CD8-positive, alpha-beta memory T cell (primary cell): ENCODE measurements around the gene TLR9. TPM values are rescaled to one million over a fixed set of nuclear protein-coding genes. Genes with fewer than 3 reads are reported as not detected.
A peak's percentile ranks its signal among the peaks of the same experiment; 100 is the strongest.

Experiments used
- CTCF ChIA-PET: fragments of 350-600 bp; sonication (Branson Sonifier 250); formaldehyde crosslinking; loops from one replicate; lab custom pipeline; 2021; ENCODE audit warnings: antibody characterized with exemption; lab: Charles Lee
- POLR2A ChIA-PET: fragments of 350-600 bp; sonication (Branson Sonifier 250); formaldehyde crosslinking; loops from one replicate; lab custom pipeline; 2021; ENCODE audit warnings: antibody characterized with exemption; lab: Charles Lee
- DNase-seq, 5 donors: peaks; one replicate each; pipeline versions ENCODE4 v3.0.0 to v3.0.0-alpha.2; 2020 to 2022; ENCODE audit warnings: mixed read lengths in 1 of 5
- H3K27ac ChIP-seq: one replicate; pipeline ENCODE4 v1.7.0; 2013; ENCODE audit warnings: low read depth, mild to moderate bottlenecking, low read length, moderate library complexity
- H3K27me3 ChIP-seq: 2 replicates; pipeline ENCODE4 v1.7.0; 2013; ENCODE audit warnings: low read length, mild to moderate bottlenecking; ENCODE audit not compliant: insufficient read depth, poor library complexity, severe bottlenecking
- H3K36me3 ChIP-seq: 2 replicates; pipeline ENCODE4 v1.7.0; 2013; ENCODE audit warnings: mild to moderate bottlenecking, low read length, moderate library complexity; ENCODE audit not compliant: insufficient read depth
- H3K4me1 ChIP-seq: 2 replicates; pipeline ENCODE4 v1.7.0; 2013; ENCODE audit warnings: mild to moderate bottlenecking, low read length, moderate library complexity; ENCODE audit not compliant: insufficient read depth
- H3K4me3 ChIP-seq: 2 replicates; pipeline ENCODE4 v1.7.0; 2013; ENCODE audit warnings: mild to moderate bottlenecking, low read length
- H3K9me3 ChIP-seq: 2 replicates; pipeline ENCODE4 v1.7.0; 2013; ENCODE audit warnings: mild to moderate bottlenecking, low read length
- H3K27ac Mint-ChIP-seq, 8 donors: one replicate each; pipeline ENCODE4 v1.8.0; 2020 to 2021; ENCODE audit warnings: mixed read lengths in 8 of 8, mild to moderate bottlenecking in 6 of 8, inconsistent platforms in 3 of 8, moderate library complexity in 3 of 8
- H3K27me3 Mint-ChIP-seq, 2 donors: one replicate each; pipeline ENCODE4 v1.8.0; 2020 to 2021; ENCODE audit warnings: mixed read lengths in 2 of 2, mild to moderate bottlenecking in 1 of 2, moderate library complexity in 1 of 2
- H3K36me3 Mint-ChIP-seq, 3 donors: one replicate each; pipeline ENCODE4 v1.8.0; 2020 to 2021; ENCODE audit warnings: mixed read lengths in 3 of 3, inconsistent platforms in 1 of 3, mild to moderate bottlenecking in 1 of 3
- H3K4me1 Mint-ChIP-seq, 3 donors: one replicate each; pipeline ENCODE4 v1.8.0; 2020 to 2021; ENCODE audit warnings: mixed read lengths in 3 of 3, inconsistent platforms in 1 of 3, mild to moderate bottlenecking in 1 of 3
- H3K4me3 Mint-ChIP-seq, 7 donors: one replicate each; pipeline ENCODE4 v1.8.0; 2020 to 2021; ENCODE audit warnings: mixed read lengths in 7 of 7, mild to moderate bottlenecking in 6 of 7, moderate library complexity in 4 of 7, inconsistent platforms in 2 of 7
- H3K9me3 Mint-ChIP-seq, 5 donors: one replicate each; pipeline ENCODE4 v1.8.0; 2020 to 2022; ENCODE audit warnings: mixed read lengths in 5 of 5, mild to moderate bottlenecking in 3 of 5, moderate library complexity in 2 of 5, inconsistent platforms in 1 of 5
- polyA plus RNA-seq: library from polyadenylated mRNA; unstranded; fragments of 300-500 nt; fragmentation: Illumina TruSeq; gene quantifications from one replicate; pipeline ENCODE4 v1.2.3, GENCODE V29; 2021
- total RNA-seq, 2 experiments: library from RNA; stranded (reverse); gene quantifications; one replicate each; pipeline ENCODE4 v1.2.3, GENCODE V29; 2021

The TLR9 gene
- total and polyA plus RNA-seq, 3 experiments from 2014 or later: 0.16 to 0.22 (median 0.16) TPM

DNA sequence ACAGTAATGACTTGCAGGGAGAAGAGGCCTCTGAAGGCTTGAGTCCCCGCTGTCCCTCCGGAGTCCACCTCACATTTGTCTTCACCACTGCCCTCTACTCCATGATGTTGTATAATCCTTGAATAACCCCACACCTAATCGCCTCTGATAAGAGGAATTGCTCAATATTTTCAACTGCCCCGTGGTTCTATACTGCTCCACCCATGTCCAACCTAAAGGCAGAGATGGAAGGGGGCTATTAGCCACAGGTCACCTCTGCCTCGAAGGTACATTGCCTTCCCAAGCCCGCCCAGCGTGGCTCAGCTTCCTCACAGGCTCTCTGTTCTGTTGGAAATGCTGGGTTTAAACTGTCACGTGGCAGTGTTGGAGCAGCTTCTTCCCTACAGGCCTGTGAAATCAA is 12.4 kb downstream of the TLR9 start:
- H3K27ac Mint-ChIP-seq: peak overlapping the region in 2 of 8 donors; percentile 49 to 67
- POLR2A ChIA-PET: no interaction called here
- no peaks in the 10 kb centered on the region for H3K27me3 Mint-ChIP-seq

DNA sequence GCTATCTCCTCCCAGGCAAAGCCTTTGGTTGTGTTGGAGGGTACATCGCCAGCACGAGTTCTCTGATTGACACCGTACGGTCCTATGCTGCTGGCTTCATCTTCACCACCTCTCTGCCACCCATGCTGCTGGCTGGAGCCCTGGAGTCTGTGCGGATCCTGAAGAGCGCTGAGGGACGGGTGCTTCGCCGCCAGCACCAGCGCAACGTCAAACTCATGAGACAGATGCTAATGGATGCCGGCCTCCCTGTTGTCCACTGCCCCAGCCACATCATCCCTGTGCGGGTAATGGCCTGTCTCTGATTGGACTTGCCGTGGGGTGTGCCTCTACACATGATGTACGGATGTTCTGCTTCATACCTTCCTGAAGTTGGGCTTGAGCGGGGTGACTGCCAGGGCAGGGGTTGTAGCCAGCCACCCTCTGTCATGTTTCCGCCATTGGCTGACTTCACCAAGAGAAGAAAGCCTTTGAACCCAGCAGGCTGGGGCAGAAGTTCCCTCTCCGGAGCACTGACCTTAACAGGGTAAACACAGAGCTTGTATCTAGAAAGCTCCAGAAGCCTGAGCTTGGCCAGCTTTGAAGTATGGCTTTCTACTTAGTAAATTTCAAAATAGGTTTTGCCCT is 14.1 kb downstream of the TLR9 start:
- H3K36me3 Mint-ChIP-seq: peaks cover 18 to 91% (median 36%) of the 10 kb centered on the region in 3 donors
- no peaks in the 10 kb centered on the region for H3K27me3 ChIP-seq
- H3K27ac Mint-ChIP-seq: peak overlapping the region in 2 of 8 donors; percentile 23 to 80
- no peak overlapping the region for H3K4me3 Mint-ChIP-seq
- POLR2A ChIA-PET: no interaction called here
- H3K27ac ChIP-seq: no peak overlapping the region
- H3K4me1 ChIP-seq: peaks cover 2% of the 10 kb centered on the region
- DNase-seq: no peak
- H3K9me3 Mint-ChIP-seq: no peaks in the 10 kb centered on the region
- H3K9me3 ChIP-seq: no peaks in the 10 kb centered on the region
- H3K4me1 Mint-ChIP-seq: peaks cover 10 to 17% (median 15%) of the 10 kb centered on the region in 3 donors
- H3K27me3 Mint-ChIP-seq: no peaks in the 10 kb centered on the region
- no peak overlapping the region for H3K4me3 ChIP-seq
- CTCF ChIA-PET: interaction anchor here (1.7 to 4.4 kb wide), 2 partner anchors 9 to 20 kb away, joined by 9 to 25 read pairs; no protein-coding TSS in a partner anchor
- peaks cover 65% of the 10 kb centered on the region for H3K36me3 ChIP-seq

More for the DNA sequence above, 12.4 kb downstream of the TLR9 start:
- no peak overlapping the region for H3K4me3 ChIP-seq
- no peak for DNase-seq
- no peaks in the 10 kb centered on the region for H3K9me3 ChIP-seq
- no peaks in the 10 kb centered on the region for H3K27me3 ChIP-seq
- H3K36me3 ChIP-seq: peaks cover 53% of the 10 kb centered on the region
- H3K4me1 ChIP-seq: peaks cover 19% of the 10 kb centered on the region
- Mint-ChIP-seq H3K36me3 (peaks cover 18 to 81% (median 31%) of the 10 kb centered on the region in 3 donors), H3K4me3 (no peak overlapping the region), H3K9me3 (no peaks in the 10 kb centered on the region), H3K4me1 (peaks cover 26 to 31% (median 29%) of the 10 kb centered on the region in 3 donors)
- no peak overlapping the region for H3K27ac ChIP-seq
- CTCF ChIA-PET: interaction anchor here (1.7 to 4.4 kb wide), 2 partner anchors 7 to 19 kb away, joined by 9 to 25 read pairs; no protein-coding TSS in a partner anchor

DNA sequence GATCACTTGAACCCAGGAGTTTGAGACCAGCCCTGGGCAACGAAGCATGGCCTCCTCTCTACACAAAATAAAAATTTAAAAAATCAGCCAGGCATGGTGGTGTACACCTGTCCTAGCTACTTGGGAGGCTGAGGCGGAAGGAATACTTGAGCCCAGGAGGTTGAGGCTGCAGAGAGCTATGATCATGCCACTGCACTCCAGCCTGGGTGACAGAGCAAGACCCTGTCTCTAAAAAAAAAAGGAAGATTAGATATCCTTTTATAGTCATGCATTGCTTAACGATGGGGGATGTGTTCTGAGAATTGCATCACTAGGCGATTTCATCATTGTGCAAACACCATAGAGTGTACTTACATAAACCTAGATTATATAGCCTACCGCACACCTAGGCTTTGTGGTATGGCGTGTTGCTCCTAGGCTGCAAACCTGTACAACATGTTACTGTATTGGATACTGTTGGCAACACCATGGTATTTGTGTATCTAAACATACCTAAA is 14.8 kb downstream of the TLR9 start:
- POLR2A ChIA-PET: no interaction called here

DNA sequence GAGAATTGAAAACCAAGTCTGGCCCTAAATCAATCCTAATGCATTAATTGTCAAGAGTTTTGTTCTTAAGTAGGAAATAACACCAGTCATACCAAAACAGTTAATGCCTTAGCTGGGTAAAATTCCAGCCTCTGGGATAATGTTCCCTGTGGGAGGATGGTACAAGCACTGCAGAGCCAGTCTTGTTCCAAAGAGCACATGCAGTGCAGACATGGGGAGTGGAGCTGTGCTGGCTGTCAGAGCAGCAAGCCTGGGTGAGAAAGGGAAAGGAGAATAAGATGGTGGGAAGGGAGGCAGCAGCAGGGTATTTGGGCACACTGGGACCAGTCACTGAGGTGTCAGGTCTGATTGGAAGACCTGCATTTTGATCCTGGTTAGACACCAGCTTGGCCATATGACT is 15.4 kb downstream of the TLR9 start:
- Mint-ChIP-seq H3K27me3 (no peaks in the 10 kb centered on the region), H3K4me3 (no peak overlapping the region), H3K36me3 (peaks cover 19 to 96% (median 39%) of the 10 kb centered on the region in 3 donors), H3K4me1 (peaks cover 2 to 8% (median 7%) of the 10 kb centered on the region in 3 donors), H3K27ac (peak overlapping the region in 3 of 8 donors; percentile 17 to 85 (median 32)), H3K9me3 (no peaks in the 10 kb centered on the region)
- no peaks in the 10 kb centered on the region for H3K27me3 ChIP-seq
- H3K9me3 ChIP-seq: no peaks in the 10 kb centered on the region
- H3K36me3 ChIP-seq: peaks cover 78% of the 10 kb centered on the region
- H3K27ac ChIP-seq: no peak overlapping the region
- H3K4me3 ChIP-seq: no peak overlapping the region
- H3K4me1 ChIP-seq: no peaks in the 10 kb centered on the region
- DNase-seq: no peak
- CTCF ChIA-PET: interaction anchor here (0.6 to 4.4 kb wide), 5 partner anchors 10 to 187 kb away, joined by 3 to 25 read pairs (median 3); no protein-coding TSS in a partner anchor
- POLR2A ChIA-PET: no interaction called here

More for the DNA sequence above, 14.8 kb downstream of the TLR9 start:
- DNase-seq: no peak
- Mint-ChIP-seq H3K27me3 (no peaks in the 10 kb centered on the region), H3K4me1 (peaks cover 6 to 13% (median 12%) of the 10 kb centered on the region in 3 donors), H3K9me3 (no peaks in the 10 kb centered on the region), H3K4me3 (no peak overlapping the region), H3K27ac (peak overlapping the region in 1 of 8 donors; percentile 23), H3K36me3 (peaks cover 21 to 96% (median 41%) of the 10 kb centered on the region in 3 donors)
- CTCF ChIA-PET: interaction anchor here (0.6 to 4.4 kb wide), 5 partner anchors 10 to 188 kb away, joined by 3 to 25 read pairs (median 3); no protein-coding TSS in a partner anchor
- Histone ChIP-seq H3K9me3 (no peaks in the 10 kb centered on the region), H3K4me3 (no peak overlapping the region), H3K36me3 (peaks cover 72% of the 10 kb centered on the region), H3K27ac (no peak overlapping the region), H3K4me1 (no peaks in the 10 kb centered on the region), H3K27me3 (no peaks in the 10 kb centered on the region)

- no peak overlapping the region for H3K27ac Mint-ChIP-seq
- Histone ChIP-seq H3K4me3 (no peak overlapping the region), H3K36me3 (peaks cover 90% of the 10 kb centered on the region), H3K4me1 (no peaks in the 10 kb centered on the region), H3K27me3 (no peaks in the 10 kb centered on the region), H3K27ac (no peak overlapping the region), H3K9me3 (no peaks in the 10 kb centered on the region)
- H3K27me3 Mint-ChIP-seq: no peaks in the 10 kb centered on the region
- no peaks in the 10 kb centered on the region for H3K9me3 Mint-ChIP-seq
- POLR2A ChIA-PET: interaction anchor here (1.2 kb wide), 1 partner anchor 8 kb away, joined by 3 read pairs; no protein-coding TSS in a partner anchor
- peaks cover 0 to 8% (median 2%) of the 10 kb centered on the region in 3 donors for H3K4me1 Mint-ChIP-seq
- no peak for DNase-seq
- CTCF ChIA-PET: interaction anchor here (0.9 to 4.4 kb wide), 3 partner anchors 12 to 23 kb away, joined by 3 to 25 read pairs (median 5); no protein-coding TSS in a partner anchor
- H3K4me3 Mint-ChIP-seq: no peak overlapping the region
- H3K36me3 Mint-ChIP-seq: peaks cover 16 to 96% (median 39%) of the 10 kb centered on the region in 3 donors
Observed at GRCh38 chr3:52208556-52208955, 16.9 kb downstream of the TLR9 start.

DNA sequence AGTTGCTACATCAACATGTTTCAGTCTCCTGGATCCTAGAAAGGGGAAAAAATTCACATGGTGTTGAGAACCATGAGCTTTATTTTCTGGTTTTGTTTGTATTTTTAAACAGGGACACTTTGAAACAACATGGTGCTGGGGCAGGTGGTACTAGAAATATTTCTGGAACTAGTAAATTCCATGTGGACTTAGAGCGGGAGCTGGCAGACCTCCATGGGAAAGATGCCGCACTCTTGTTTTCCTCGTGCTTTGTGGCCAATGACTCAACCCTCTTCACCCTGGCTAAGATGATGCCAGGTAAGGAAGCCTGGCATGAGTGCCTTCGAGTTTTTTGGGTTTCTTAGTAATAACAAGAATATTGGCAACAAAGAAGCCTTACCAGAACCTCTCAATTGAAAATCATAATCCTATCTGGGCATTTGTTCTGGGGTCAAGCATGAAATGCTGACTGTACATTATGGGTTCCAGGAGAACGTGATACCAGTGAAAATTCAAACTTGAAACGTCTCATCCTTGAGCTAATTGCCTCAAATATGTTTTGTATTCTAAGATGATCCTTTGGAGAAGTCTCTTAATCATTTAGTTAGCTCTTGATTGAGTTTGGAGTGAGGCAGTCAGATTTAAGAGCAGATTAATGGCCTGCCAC is 19.6 kb downstream of the TLR9 start:
- peaks cover 78% of the 10 kb centered on the region for H3K36me3 ChIP-seq

GRCh38 chr3:52204337-52205073 is 20.9 kb downstream of the TLR9 start:
- H3K36me3 ChIP-seq: peaks cover 66% of the 10 kb centered on the region
- DNase-seq: no peak
- POLR2A ChIA-PET: no interaction called here
- peaks cover 10% of the 10 kb centered on the region for H3K4me1 ChIP-seq
- Mint-ChIP-seq H3K36me3 (peaks cover 14 to 85% (median 30%) of the 10 kb centered on the region in 3 donors), H3K9me3 (no peaks in the 10 kb centered on the region), H3K27me3 (no peaks in the 10 kb centered on the region), H3K4me1 (peaks cover 16 to 41% (median 27%) of the 10 kb centered on the region in 3 donors), H3K27ac (peak overlapping the region in 5 of 8 donors; percentile 5 to 73 (median 7)), H3K4me3 (peak overlapping the region in 2 of 7 donors; percentile 34 to 61)
- no peak overlapping the region for H3K4me3 ChIP-seq
- no peaks in the 10 kb centered on the region for H3K9me3 ChIP-seq
- H3K27ac ChIP-seq: no peak overlapping the region
- CTCF ChIA-PET: interaction anchor here (2.6 to 4.3 kb wide), 2 partner anchors 16 to 135 kb away, joined by 6 to 22 read pairs; no protein-coding TSS in a partner anchor
- no peaks in the 10 kb centered on the region for H3K27me3 ChIP-seq

More for the DNA sequence above, 19.6 kb downstream of the TLR9 start:
- H3K4me1 ChIP-seq: peaks cover 9% of the 10 kb centered on the region
- Mint-ChIP-seq H3K9me3 (no peaks in the 10 kb centered on the region), H3K27me3 (no peaks in the 10 kb centered on the region), H3K36me3 (peaks cover 14 to 97% (median 31%) of the 10 kb centered on the region in 3 donors), H3K4me1 (peaks cover 10 to 31% (median 16%) of the 10 kb centered on the region in 3 donors), H3K27ac (peak overlapping the region in 3 of 8 donors; percentile 22 to 61 (median 42)), H3K4me3 (no peak overlapping the region)
- DNase-seq: no peak
- no peak overlapping the region for H3K27ac ChIP-seq
- no peaks in the 10 kb centered on the region for H3K27me3 ChIP-seq
- POLR2A ChIA-PET: no interaction called here
- no peaks in the 10 kb centered on the region for H3K9me3 ChIP-seq
- CTCF ChIA-PET: interaction anchor here (4.3 kb wide), 1 partner anchor 15 kb away, joined by 22 read pairs; no protein-coding TSS in a partner anchor
- no peak overlapping the region for H3K4me3 ChIP-seq
